Hypothalamus (tissue), 51 donors: ENCODE results near the gene ADRA1B.
A peak's percentile ranks its signal among the peaks of the same experiment; 100 is the strongest.
"Not testable (repeated sequence)": the region's sequence is repeated elsewhere in the genome, so short reads cannot be mapped to it uniquely, and the experiment has no call there.

Source experiments
- DNase-seq, 51 donors: peaks; one replicate each; lab custom pipeline; 2025; lab: John Stamatoyannopoulos, UW

ADRA1B gene

DNA sequence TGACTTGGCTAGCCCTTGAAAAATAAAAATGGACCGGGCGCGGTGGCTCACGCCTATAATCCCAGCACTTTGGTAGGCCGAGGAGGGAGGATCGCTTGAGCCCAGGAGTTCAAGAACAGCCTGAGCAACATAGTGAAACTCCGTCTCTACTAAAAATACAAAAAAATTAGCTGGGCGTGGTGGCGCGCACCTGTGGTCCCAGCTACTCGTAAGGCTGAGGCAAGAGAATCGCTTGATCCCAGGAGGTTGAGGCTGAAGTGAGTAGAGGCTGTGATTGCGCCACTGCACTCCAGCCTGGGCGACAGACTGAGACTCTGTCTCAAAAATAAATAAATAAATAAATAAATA lies 92.2 kb downstream of the ADRA1B start:
- peak in 3 of 51 donors; percentile 6 to 40 (median 39) for DNase-seq

DNA sequence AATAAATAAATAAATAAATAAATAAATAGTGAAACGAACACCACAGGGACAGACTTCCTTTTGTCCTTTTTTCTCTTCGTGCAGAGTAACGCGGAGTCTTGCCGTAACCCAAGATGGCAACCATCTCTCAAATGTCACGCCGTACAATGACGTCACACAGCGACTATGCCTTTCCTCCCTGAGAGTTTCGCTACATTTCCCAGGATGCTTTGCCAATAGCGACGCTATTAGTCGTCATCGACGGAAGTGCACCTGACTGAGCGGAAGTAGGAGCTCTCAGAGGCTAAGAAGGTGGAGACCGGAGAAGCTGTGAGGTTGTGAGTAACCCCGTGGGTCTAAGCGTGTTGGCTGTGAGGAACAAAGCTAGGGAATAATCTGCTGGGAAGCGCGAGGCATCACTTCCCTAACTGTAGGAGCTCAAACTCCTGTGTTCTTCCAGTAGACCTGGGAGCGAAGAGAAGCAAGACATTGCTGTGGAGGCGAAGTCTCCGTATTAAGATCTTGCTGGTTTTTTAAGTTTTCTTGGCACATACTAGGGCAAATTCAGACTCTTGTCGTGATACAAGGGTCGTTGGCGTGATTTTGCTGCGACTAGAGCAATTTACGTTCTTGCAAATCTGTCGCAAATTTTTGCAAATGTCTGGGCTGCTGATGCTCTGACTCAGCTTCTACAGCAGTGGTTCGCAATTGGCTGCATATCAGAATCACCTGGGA lies 92.8 kb downstream of the ADRA1B start, which contains the start of gene TTC1:
Gene TTC1 (plus strand): TSS at position 263 of the 714 bp plus-strand sequence. CDS start 1,390 bp downstream, outside the sequence.
- DNase-seq = peak; percentile 16 to 98 (median 91)

DNA sequence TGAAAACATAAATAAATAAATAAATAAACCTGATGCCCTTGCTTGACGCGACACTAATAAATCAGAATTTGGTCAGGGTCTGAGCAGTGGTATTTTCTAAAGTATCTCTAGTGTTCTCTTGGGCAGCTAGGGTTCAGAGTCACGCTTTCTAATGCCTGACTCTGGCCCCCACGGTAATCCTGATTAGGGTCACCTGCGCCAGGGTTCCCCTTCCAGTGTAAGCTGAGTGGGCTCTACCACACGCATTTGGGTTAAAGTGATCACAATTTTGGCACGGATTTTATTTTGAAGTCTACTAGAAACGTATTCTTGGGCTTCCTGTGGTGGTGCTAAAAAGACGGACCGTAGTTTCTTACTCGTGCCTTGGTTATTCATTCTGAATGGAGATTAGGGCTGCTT lies 93.3 kb downstream of the ADRA1B start:
- DNase-seq = no peak

DNA sequence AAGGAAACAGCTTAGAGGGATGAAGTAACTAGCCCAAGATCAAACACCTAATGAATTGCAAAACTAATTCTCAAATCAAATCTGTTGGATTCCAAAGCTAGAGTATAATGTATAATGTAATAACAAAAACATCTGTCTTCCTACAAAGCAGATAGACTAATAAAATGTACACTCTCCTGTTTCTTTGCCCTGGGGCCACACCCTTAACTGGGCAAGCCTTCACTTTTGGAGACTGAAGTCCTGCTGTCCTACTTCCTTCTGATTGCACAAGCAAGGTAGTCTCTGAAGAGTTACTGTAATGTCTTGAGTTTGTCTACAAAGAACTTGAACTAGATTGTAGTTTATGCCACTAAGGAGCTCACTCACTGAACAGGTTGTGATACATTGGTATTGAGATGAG lies 95.2 kb downstream of the ADRA1B start:
- DNase-seq = no peak

DNA sequence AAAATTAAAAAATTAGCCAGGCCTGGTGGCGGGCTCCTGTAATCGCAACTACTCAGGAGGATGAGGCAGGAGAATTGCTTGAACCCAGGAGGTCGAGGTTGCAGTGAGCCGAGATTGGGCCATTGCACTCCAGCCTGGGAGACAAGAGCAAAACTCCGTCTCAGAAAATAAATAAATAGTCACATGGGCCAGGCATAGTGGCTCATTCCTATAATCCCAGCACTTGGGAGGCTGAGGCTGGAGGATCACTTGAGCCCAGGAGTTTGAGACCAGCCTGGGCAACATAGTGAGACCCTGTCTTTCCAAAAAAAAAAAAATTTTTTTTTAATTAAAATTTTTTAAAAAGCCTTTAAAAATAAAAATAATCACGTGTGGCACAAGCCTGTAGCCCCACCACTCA lies 97.9 kb downstream of the ADRA1B start:
- DNase-seq = not testable (repeated sequence)

DNA sequence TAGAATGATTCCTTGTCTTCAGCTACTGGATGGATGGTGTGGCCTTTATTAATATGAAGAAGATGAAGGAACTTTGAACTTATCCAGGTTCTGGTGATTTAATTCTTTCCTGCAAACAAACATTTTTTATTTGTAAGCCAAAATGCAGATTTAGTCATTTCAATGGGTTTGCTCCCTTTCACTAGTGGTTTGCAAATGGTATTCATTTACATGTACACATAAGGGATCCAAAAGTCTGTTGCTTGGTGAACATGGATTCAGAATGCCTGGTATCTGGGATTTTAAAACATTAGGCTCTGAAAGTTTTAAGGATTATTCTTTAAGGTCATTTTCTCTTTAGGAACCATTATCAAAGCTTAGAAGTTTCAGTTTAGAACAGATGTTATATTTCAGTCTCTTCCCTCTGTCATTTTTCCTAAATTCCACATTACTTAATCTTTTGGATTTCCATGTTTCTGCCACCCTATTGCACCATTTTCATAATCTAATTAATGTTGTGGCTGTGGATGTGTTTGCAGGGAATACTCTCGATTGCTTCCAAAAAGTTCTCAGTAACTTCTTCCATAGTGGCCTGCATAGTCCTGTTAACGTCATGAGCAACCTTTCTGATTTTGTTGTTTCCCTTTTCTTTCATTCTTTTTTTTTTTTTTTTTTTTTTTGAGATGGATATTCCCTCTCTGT lies 102.8 kb downstream of the ADRA1B start:
- DNase-seq = no peak

DNA sequence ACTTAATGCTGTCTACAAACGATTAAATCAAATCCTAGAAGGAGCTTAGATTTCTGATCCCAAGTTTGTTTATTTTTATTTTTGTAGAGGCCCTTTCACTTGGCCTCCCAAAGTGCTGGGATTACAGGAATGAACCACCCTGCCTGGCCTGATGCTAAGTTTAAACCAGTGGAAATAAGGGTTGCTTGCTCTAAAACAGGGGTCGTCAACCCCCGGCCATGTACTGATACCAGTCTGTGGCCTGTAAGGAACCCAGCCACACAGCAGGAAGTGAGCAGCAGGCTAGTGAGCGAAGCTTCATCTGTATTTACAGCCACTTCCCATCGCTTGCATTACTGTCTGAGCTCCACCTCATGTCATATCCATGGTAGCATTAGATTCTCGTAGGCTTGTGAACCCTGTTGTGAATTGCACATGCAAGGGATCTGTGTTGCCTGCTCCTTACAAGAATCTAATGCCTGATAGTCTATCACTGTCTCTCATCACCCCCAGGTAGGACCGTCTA lies 104.0 kb downstream of the ADRA1B start:
- DNase-seq = no peak

DNA sequence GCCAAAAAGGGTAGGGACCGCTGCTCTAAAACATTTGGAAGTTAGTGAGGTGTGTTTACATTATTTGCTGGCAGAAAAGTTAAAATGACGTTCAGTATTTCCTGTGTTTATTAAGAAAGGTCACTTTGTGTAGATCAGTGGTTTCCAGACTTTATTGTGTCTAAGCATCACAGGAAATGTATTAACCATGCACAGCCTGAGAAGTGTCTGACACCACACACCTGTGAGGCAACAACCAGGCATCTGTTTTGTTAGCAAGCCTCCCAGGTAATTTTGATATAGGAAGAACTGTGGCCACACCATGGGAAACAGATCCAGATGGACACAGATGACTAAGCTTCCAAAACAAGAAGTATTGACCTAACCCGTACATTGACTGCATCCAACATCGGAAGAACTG lies 104.7 kb downstream of the ADRA1B start:
- DNase-seq = no peak

DNA sequence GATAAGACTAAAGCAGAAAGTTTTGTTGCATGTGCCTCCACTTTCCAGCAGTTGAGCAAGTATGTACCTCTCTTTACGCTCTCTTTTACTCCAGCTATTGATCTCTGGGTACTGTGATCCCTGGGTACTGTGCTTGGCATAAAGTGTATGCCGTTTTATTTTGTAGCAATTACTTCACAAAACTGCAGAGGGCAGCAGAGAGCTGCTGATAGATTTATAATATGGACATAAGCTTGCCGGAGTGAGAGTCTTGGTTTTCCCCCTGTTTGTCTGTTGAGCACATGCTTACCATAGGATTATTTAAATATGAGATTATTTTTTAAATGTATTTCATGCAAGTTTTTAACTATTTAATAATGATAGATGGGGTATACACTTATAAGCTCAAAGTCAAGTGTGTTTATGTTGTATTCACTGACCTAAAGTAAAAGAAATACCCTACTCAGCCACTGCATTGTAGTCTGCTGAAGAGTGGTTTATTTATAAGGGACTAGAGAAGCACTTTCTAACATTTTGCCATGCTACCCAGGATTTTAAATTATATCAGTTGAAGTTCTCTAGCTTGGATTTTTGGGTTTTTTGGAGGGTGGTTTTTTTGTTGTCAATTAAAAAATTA lies 105.7 kb downstream of the ADRA1B start:
- DNase-seq = peak in 27 of 51 donors; percentile 1 to 77 (median 20)
